Anterior cingulate cortex (tissue), 58 donors: ENCODE data around the gene SECTM1.

Source experiments
- DNase-seq, 58 donors: peaks; one replicate each; lab custom pipeline; 2025; lab: John Stamatoyannopoulos, UW

The SECTM1 gene

GRCh38 chr17:82271401-82271800 is 62.2 kb downstream of the SECTM1 start:
- no peak for DNase-seq
